RWPE1 (cell line): ENCODE results near the gene GGPS1.

Experiments used
- CTCF ChIA-PET: fragments of 350-600 bp; sonication (Branson Sonifier 250); formaldehyde crosslinking; extraction: SDS; loops from one replicate; lab custom pipeline; 2021; lab: Yijun Ruan, JAX
- POLR2A ChIA-PET: fragments of 400-600 bp; formaldehyde crosslinking; extraction: SDS; loops from one replicate; lab custom pipeline; 2020; ENCODE audit warnings: antibody characterized with exemption; ENCODE audit not compliant: low non-redundant PET; lab: Yijun Ruan, JAX
- DNase-seq: peaks from one replicate; pipeline ENCODE4 v3.0.0; 2012; ENCODE audit warnings: low spot score
- H3K27ac ChIP-seq: fragments of 450-650 bp; 2 replicates; pipeline ENCODE4 v1.5.1; 2017
- TF ChIP-seq, protein P1 (sequence below): fragments of 450-650 bp; conservative IDR thresholded peaks from 2 replicates; pipeline ENCODE4 v1.5.1; 2017; ENCODE audit warnings: low read depth, mild to moderate bottlenecking

The GGPS1 gene

DNA sequence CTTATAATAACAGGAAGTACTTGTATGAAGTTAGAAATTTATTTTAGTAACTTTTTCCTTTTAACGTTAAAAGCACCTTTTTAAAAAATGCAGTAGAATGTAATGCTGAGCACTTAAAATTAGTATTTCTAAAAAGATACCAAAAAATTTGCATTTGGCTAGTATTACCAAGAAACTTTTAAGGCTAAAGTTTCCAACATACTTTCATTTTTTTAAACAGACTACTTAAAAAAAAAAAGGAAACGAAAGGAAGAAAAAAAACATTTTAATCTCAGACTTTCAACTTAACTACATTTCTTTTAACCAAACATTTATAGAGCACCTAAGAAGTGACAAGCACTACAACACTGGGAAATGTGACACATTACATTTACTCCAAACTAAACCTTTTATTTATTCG, 3.2 kb upstream of the GGPS1 start:
- no peak overlapping the region for H3K27ac ChIP-seq
- no peak for DNase-seq
- TF ChIP-seq, protein P1, sequence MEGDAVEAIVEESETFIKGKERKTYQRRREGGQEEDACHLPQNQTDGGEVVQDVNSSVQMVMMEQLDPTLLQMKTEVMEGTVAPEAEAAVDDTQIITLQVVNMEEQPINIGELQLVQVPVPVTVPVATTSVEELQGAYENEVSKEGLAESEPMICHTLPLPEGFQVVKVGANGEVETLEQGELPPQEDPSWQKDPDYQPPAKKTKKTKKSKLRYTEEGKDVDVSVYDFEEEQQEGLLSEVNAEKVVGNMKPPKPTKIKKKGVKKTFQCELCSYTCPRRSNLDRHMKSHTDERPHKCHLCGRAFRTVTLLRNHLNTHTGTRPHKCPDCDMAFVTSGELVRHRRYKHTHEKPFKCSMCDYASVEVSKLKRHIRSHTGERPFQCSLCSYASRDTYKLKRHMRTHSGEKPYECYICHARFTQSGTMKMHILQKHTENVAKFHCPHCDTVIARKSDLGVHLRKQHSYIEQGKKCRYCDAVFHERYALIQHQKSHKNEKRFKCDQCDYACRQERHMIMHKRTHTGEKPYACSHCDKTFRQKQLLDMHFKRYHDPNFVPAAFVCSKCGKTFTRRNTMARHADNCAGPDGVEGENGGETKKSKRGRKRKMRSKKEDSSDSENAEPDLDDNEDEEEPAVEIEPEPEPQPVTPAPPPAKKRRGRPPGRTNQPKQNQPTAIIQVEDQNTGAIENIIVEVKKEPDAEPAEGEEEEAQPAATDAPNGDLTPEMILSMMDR = no peak
- POLR2A ChIA-PET = no interaction called here
- CTCF ChIA-PET = no interaction called here

DNA sequence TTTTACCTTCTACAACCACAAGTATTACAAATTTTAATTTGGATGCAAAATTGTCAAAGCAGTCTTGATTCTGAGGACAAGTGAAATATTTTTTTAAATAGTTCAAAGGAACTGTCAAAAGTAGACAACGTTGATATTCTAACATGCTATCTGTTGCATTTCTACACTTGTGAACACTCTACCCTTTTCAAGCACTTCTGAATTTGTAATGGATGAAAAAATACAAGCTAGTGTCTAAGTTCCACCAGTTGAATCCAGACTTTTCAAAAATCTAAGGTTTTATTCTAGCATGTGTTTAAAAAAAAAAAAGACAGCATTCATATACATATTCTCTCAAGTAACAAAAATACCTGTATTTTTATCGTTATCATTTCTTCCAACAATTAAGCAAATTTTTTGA, 2.5 kb upstream of the GGPS1 start:
- ChIA-PET CTCF (interaction anchor here (1.3 kb wide), 1 partner anchor 12 kb away, joined by 5 read pairs; no protein-coding TSS in a partner anchor), POLR2A (interaction anchor here (0.6 kb wide), 2 partner anchors 9 to 41 kb away, joined by 3 read pairs; no protein-coding TSS in a partner anchor)
- TF ChIP-seq, protein P1 = no peak
- no peak for DNase-seq
- no peak overlapping the region for H3K27ac ChIP-seq

DNA sequence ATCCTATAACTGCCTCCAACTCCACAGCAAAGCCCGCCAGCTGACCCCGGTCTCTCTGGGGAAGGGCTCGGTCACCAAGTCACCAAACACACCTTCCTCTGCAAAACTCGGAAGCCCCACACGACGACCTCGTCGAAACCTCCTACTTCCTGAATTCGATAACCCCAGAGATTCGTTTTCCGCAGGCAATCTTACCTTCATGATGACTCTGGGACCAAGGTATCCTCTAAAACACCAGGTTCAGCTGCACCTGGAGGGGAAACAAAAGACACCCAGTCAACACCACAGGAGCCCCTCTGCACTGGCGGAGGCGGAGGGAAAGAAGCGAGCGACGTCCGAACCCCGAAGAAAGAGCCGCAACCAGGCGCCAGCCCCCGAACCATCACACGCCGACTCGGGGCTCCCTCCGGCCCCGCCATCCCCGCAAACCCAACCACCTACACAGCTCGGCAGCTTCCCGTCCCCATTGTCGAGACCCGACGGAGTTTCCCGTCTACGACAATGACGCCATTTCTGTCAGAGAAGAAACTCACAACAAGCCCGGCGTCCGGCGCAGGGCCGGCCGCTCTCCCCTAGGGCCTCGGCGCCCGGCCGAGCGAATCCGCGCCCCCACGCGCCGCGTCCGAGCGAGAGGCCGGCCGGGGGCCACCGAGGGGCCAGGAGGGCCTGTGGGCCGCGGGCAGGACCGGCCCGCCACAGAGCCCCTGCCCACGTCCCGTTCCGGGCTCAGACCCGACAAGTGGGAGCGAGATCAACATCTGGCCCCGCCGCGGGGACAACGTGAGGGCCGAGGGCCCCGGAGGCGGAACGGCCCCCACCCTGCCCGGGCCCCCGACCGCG, 1.4 kb upstream of the GGPS1 start:
- peak overlapping the region; percentile 95 for H3K27ac ChIP-seq
- POLR2A ChIA-PET = interaction anchor here (0.7 kb wide), 1 partner anchor 64 kb away, joined by 12 read pairs; no protein-coding TSS in a partner anchor
- peak; percentile 12 for DNase-seq
- TF ChIP-seq, protein P1 = no peak
- CTCF ChIA-PET = interaction anchor here (0.5 to 1.3 kb wide), 3 partner anchors 13 to 91 kb away, joined by 3 to 5 read pairs (median 4); no protein-coding TSS in a partner anchor

DNA sequence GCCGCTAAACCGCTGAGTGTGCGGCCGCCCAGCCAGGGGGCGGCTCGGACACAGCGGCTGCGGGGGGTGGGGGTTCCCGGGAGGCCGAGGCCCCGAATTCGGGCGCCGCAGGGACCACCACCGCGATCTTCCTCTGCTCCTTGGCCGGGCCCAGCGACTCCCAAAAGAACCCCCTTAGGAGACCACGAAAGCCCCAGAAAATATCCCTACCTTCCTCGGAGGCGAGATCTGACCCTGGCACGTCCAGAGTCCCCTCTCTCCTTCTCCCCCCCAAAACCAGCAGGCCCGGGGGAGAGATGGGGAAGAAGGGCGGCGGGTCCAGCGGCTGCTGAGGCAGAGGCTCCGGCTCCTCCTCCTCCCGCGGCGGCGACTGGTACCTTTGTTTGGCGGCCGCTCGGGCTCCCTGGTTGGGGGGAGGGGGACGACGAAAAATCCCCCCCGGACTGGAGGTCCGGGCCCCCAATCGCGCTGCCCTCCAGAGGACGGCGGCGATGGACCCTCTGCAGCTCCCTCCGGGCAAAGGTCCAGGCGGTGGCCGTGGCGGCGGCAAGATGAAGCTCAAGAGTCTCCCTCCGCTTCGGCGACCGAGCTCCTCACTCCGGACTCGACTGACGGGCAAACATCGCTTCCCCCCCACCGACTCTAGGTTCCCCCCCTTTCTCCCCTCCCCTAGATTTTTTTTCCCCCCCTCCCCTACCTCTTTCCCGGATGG, 655 bp upstream of the GGPS1 start, which contains the start of gene ARID4B:
Gene ARID4B (minus strand): TSS at position 621 of the 712 bp plus-strand sequence. CDS start 1,260 bp downstream, outside the sequence.
- DNase-seq = peak; percentile 98

DNA sequence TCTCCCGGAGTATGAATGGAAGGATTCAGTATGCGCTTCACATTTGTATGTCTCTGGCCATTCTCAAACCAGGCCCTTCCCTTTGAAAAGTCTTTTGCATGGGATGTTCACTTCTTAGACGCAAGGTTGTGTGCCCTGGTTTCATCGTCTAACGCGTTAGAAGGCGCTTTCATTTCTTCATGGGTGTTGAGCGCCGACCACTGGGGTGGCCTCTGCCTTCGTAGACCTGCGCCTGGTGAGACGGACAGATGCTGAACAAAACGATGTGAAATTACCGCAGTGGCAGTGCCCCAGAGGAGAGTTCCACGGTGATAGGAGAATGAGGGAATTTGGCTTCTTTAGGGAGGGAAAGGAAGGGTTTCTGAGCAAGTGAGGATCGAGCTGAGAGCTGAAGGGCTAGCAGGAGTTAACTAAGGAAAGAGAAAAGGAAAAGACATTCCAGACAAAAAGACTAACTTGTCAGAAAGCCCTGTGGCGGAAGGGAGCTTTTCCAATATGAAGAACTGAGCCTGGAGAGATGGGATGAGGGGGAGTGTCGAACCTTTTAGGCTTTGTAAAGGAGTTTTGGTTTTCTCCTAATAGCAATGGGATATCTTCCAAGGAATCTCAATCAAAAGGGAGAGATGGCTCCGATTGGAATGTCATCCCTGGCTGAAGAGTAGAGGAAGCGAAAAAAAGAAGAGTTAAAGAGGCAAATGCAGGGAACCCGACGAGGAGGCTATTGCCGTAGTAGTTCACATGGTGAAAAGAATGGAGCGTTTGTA, 951 bp downstream of the GGPS1 start:
- DNase-seq = peak; percentile 20
- TF ChIP-seq, protein P1 = 0 out of 2 replicates have a peak, but pooled peaks have one; percentile 7
- peak overlapping the region; percentile 95 for H3K27ac ChIP-seq
- CTCF ChIA-PET = interaction anchor here (0.6 to 1.5 kb wide), 4 partner anchors 13 to 454 kb away, joined by 3 to 6 read pairs (median 4); no protein-coding TSS in a partner anchor
- POLR2A ChIA-PET = no interaction called here

More for the DNA sequence above, 655 bp upstream of the GGPS1 start, which contains the start of gene ARID4B:
- ChIA-PET CTCF (interaction anchor here (0.8 kb wide), 1 partner anchor 88 kb away, joined by 5 read pairs; no protein-coding TSS in a partner anchor), POLR2A (interaction anchor here (0.6 to 1.2 kb wide), 2 partner anchors 14 to 20 kb away, joined by 3 to 13 read pairs; no protein-coding TSS in a partner anchor)
- TF ChIP-seq, protein P1 = no peak
- H3K27ac ChIP-seq = peak within 1 kb of the TSS; percentile 95
